ENCODE measurements around the gene PPT1.

The PPT1 gene

DNA sequence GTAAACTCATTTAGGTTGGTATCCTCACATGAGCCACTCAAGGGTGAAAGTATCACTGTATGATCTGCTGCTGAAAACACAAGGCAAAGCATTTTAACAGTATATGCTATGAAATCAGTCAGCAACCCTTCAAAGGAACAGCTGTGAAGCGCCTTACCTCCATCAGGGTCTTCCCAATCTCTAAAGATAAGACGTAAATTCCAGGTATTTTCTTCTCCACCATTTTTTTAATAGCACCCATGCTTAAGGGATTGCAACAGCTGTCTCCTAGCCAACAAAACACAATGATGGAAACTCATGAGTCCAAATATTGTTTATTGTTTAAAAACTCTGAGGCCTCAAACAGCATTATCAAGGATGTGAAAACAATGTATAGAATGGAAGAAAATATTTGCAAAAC is 4.8 kb downstream of the PPT1 start:
- TF ChIP-seq, protein P1, sequence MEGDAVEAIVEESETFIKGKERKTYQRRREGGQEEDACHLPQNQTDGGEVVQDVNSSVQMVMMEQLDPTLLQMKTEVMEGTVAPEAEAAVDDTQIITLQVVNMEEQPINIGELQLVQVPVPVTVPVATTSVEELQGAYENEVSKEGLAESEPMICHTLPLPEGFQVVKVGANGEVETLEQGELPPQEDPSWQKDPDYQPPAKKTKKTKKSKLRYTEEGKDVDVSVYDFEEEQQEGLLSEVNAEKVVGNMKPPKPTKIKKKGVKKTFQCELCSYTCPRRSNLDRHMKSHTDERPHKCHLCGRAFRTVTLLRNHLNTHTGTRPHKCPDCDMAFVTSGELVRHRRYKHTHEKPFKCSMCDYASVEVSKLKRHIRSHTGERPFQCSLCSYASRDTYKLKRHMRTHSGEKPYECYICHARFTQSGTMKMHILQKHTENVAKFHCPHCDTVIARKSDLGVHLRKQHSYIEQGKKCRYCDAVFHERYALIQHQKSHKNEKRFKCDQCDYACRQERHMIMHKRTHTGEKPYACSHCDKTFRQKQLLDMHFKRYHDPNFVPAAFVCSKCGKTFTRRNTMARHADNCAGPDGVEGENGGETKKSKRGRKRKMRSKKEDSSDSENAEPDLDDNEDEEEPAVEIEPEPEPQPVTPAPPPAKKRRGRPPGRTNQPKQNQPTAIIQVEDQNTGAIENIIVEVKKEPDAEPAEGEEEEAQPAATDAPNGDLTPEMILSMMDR (IDR thresholded peaks at IDR 0.05) = no peak

DNA sequence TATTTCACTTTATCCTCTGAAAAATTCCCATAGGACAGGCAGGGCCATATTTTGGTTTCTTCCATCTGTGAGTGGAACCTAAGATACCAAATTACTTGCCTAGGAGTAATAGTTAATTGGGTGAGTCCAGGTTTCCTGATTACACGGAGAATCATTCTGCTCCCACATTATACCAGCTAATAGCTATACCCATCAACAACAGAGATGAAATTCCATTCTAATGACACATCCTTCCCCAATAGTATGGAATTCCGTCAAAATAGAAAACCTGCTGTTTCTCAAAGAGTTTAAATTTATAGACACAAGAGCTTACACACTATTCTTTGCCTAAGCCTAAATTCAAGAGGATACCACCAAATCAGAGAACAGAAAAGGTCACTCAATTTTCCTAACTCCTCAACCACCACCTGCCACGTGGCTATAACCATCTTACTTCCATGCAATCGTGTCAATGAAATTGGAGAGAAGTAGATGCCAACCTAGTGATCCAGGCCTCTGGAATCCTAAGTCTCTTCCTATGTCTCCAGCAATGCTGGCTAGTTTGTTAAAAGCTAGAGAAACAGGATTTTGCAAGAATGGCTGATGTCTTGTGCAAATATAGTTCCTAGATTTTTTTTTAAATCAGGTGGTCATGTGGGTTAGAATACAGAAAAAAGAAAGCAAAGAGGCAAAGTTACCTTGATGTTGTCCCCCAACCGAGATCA is 6.2 kb downstream of the PPT1 start:
- TF ChIP-seq, protein P1 (IDR thresholded peaks at IDR 0.05) = no peak

DNA sequence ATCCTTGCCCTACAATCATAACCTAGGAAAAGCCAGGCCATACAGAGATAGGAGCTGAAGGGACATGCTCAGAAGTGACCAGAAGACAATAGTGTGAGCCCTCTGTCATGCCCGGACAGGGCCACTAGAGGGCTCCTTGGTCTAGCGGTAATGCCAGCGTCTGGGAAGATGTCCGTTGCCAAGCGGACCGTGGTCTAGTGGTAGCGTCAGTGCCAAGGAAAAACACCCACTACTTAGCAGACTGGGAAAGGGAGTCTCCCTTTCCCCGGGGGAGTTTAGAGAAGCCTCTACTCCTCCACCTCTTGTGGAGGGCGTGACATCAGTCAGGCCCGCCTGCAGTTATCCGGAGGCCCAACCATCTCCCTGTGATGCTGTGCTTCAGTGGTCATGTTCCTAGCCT is 12.3 kb downstream of the PPT1 start:
- TF ChIP-seq, protein P1 (IDR thresholded peaks at IDR 0.05) = peak; percentile 51

DNA sequence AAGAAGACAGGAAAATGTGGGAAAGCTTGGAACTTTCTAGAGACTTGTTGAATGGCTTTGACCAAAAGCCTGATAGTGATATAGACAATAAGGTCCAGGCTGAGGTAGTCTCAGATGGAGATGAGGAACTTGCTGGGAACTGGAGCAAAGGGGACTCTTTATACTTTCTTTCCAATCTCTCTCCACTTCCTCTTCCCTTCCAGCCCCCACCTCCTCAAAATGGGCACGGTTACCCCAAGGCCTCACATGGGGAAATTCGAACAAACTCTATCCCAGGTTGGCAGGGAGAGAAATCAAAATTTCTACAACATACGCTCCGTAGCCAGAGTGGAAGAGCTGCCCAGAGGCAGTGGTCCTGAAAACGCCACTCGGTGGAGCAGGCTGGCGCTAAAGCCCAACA is 15.2 kb downstream of the PPT1 start:
- TF ChIP-seq, protein P1 (IDR thresholded peaks at IDR 0.05) = no peak

DNA sequence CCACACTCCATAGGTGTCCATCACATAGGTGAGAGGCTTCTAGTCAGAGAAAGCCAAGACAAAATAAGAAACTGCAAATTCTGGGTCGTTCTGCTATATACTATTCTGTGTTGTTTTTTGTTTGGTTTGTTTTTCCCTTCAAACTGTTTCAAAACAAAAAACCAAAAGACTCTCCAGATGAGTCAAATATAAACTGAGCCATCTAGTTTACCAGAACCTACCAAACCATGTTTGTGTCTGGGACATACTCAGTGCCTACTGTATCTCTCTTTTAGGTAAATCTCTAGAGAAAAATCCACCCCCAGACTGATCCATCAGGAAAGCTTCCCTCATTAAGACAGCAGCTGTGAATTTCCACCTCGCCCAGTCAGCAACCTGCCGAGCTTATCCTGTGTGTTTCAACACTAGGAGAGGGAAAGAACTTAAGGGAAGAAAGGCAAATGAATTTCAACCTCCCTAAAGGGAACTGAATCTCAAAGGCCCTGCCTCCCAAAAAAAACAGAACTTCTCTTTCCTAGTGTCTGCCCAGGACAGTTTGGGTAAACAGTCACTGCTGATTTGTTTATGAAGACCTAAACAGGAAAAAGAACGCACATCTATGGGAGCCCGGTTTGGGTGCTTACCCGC is 17.2 kb downstream of the PPT1 start:
- TF ChIP-seq, protein P1 (IDR thresholded peaks at IDR 0.05) = no peak

DNA sequence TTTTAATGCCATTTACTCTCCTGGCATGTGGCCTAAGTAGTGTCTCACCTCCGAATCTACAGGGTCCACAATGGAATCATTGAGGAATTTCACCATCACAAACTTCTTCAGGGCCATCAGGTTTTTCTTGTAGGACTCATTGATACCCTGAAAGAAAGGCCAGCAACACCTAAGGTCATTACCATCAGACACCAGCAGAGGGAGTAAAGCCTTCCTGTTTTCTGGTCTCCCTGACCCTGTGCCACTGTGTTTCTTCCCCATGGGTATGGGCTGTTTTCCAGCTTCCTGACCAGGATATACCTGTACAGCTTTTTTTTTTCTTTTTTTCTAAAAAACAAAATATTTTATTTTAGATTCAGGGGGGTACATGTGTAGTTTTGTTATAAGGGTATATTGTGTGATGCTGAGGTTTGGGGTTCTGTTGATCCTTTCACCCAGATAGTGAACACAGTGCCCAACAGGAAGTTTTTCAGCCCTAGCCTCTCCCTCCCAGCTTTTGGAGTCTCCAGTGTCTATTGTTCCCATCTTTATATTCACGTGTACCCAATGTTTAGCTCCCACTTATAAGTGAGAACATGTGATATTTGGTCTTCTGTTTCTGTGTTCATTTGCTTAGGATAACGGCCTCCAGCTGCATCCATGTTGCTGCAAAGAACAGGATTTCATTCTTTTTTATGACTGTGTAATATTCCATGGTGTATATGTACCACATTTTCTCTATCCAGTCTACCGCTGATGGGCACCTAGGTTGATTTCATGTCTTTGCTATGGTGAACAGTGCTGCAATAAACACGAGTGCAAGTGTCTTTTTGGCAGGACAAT is 18.3 kb downstream of the PPT1 start:
- TF ChIP-seq, protein P1 (IDR thresholded peaks at IDR 0.05) = peak; percentile 83

DNA sequence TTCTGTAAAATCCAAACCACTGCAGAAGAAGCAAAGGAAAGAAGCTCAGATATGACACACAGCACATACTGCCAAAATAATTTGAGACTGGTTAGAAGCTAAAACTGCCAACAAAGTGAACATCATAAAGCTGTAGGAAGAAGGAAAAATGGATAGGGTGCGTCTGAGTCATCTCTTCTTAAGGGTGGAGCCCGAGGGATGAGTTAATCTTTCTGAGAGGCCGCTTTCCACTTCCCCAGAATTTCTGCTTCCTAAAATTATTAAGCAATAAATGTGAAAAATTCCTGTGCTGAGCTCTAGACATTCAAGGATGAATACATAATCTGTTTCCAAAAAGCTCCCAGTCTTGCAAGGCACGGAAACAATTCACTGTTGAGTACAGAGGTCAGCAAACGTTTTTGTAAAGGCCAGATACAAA is 20.1 kb downstream of the PPT1 start:
- TF ChIP-seq, protein P1 (IDR thresholded peaks at IDR 0.05) = no peak
